Epithelial cell of prostate (primary cell): ENCODE data around the gene CRYGB.
"Not testable (repeated sequence)": the region's sequence is repeated elsewhere in the genome, so short reads cannot be mapped to it uniquely, and the experiment has no call there.

ENCODE experiments used
- DNase-seq: peaks from one replicate; pipeline ENCODE4 v3.0.0-alpha.2; 2011; ENCODE audit warnings: low read depth, low spot score
- H3K27ac ChIP-seq: fragments of 450-650 bp; 2 replicates; pipeline ENCODE4 v1.5.1; 2017; ENCODE audit warnings: mild to moderate bottlenecking

The CRYGB gene

GRCh38 chr2:208153156-208153555 is 7.2 kb upstream of the CRYGB start:
- no peak overlapping the region for H3K27ac ChIP-seq
- no peak for DNase-seq

- no peak for DNase-seq
- no peak overlapping the region for H3K27ac ChIP-seq
These were observed 5.0 kb upstream of the CRYGB start for GRCh38 chr2:208150956-208151355.

GRCh38 chr2:208150094-208150493 is 4.1 kb upstream of the CRYGB start:
- H3K27ac ChIP-seq = no peak overlapping the region
- DNase-seq = no peak

GRCh38 chr2:208148803-208149202 is 2.8 kb upstream of the CRYGB start:
- no peak for DNase-seq
- no peak overlapping the region for H3K27ac ChIP-seq

- DNase-seq = no peak
These were observed 1.8 kb upstream of the CRYGB start for GRCh38 chr2:208147759-208148158.

GRCh38 chr2:208147008-208147407 is 1.1 kb upstream of the CRYGB start:
- DNase-seq = no peak

More at GRCh38 chr2:208147759-208148158, 1.8 kb upstream of the CRYGB start:
- no peak overlapping the region for H3K27ac ChIP-seq

GRCh38 chr2:208142925-208143799 is 2.8 kb downstream of the CRYGB start:
- H3K27ac ChIP-seq = no peak overlapping the region
- no peak for DNase-seq

More at GRCh38 chr2:208147008-208147407, 1.1 kb upstream of the CRYGB start:
- no peak overlapping the region for H3K27ac ChIP-seq

- no peak for DNase-seq
- no peak overlapping the region for H3K27ac ChIP-seq
These were observed 3.6 kb downstream of the CRYGB start for GRCh38 chr2:208142240-208142924.

- H3K27ac ChIP-seq = no peak overlapping the region
- DNase-seq = no peak
These were observed 6.5 kb downstream of the CRYGB start for GRCh38 chr2:208139447-208139846.

- H3K27ac ChIP-seq, DNase-seq: not testable (repeated sequence)
These were observed 7.6 kb downstream of the CRYGB start for GRCh38 chr2:208138334-208138733.

GRCh38 chr2:208136716-208137094 is 9.3 kb downstream of the CRYGB start:
- no peak for DNase-seq
- no peak overlapping the region for H3K27ac ChIP-seq

- no peak overlapping the region for H3K27ac ChIP-seq
- no peak for DNase-seq
These were observed 9.9 kb downstream of the CRYGB start for GRCh38 chr2:208135794-208136715.

- no peak for DNase-seq
- H3K27ac ChIP-seq = no peak overlapping the region
These were observed 10.9 kb downstream of the CRYGB start for GRCh38 chr2:208134928-208135586.

GRCh38 chr2:208130712-208131110 is 15.2 kb downstream of the CRYGB start:
- H3K27ac ChIP-seq = no peak overlapping the region
- no peak for DNase-seq

- DNase-seq = no peak
- H3K27ac ChIP-seq = no peak within 1 kb of the TSS
These were observed 15.9 kb downstream of the CRYGB start, which contains the start of gene CRYGC for GRCh38 chr2:208129744-208130711. TSS of gene CRYGC (minus strand) at chr2:208129828. CDS start at chr2:208129792, 36 bp downstream.

- no peak for DNase-seq
- no peak overlapping the region for H3K27ac ChIP-seq
These were observed 17.8 kb downstream of the CRYGB start for GRCh38 chr2:208128136-208128535.

GRCh38 chr2:208127090-208127489 is 18.9 kb downstream of the CRYGB start:
- H3K27ac ChIP-seq = no peak overlapping the region

GRCh38 chr2:208125251-208125650 is 20.7 kb downstream of the CRYGB start:
- H3K27ac ChIP-seq = no peak overlapping the region
- no peak for DNase-seq

More at GRCh38 chr2:208127090-208127489, 18.9 kb downstream of the CRYGB start:
- DNase-seq = no peak
